ENCODE measurements around the gene ZRANB1.

ZRANB1 gene

DNA sequence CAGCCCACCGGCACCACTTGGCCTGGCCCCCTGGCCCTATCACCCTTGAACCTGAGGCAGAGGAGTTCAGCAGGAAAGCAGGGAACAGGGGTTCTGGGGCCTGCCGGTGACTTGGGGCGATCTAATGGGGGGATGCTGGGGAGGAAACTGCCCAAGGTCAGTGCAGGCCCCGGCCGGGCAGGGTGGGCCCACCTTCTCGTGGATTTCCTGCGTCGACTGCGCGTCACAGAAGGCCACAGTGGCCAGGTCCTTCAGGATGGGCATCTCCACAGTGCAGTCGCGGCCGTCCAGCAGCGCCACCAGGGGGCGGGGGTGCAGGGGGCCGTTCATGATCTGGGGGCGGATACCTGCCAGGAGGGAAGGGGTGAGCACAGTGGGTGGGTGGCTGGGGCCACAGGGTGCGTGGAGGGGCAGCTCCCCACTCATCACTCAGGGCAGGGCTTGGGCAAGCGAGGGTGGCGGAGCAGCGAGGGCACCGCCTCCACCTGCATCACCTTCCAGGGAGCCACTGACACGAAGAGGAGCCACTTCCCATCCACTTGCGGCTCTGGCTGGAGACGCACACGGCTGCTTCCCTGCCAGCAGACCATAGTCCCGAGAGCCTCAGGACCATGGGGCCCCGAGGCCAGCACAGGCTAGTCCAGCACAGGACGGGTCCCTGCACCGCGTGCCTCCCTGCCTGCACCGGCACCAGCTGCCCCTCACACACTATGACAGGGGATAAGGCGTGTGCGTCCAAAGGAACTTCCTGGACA, 61.4 kb downstream of the ZRANB1 start:
- H3K27me3 ChIP-seq (ENCODE audit: insufficient read depth, poor library complexity, severe bottlenecking) = no peaks in the 10 kb centered on the region
- no peak overlapping the region for H3K27ac ChIP-seq (ENCODE audit: poor library complexity, severe bottlenecking)
- no peak overlapping the region for H3K4me3 ChIP-seq (ENCODE audit: severe bottlenecking)
- DNase-seq (ENCODE audit: low spot score) (peak; percentile 57), ATAC-seq (ENCODE audit: low read depth) (no peak)
- peaks cover 22% of the 10 kb centered on the region for H3K4me1 ChIP-seq (ENCODE audit: insufficient read depth, poor library complexity, severe bottlenecking)
- H3K36me3 ChIP-seq (ENCODE audit: low read depth) = peaks cover 74% of the 10 kb centered on the region
- H3K9me3 ChIP-seq (ENCODE audit: severe bottlenecking) = no peaks in the 10 kb centered on the region
- TF ChIP-seq, protein P1, sequence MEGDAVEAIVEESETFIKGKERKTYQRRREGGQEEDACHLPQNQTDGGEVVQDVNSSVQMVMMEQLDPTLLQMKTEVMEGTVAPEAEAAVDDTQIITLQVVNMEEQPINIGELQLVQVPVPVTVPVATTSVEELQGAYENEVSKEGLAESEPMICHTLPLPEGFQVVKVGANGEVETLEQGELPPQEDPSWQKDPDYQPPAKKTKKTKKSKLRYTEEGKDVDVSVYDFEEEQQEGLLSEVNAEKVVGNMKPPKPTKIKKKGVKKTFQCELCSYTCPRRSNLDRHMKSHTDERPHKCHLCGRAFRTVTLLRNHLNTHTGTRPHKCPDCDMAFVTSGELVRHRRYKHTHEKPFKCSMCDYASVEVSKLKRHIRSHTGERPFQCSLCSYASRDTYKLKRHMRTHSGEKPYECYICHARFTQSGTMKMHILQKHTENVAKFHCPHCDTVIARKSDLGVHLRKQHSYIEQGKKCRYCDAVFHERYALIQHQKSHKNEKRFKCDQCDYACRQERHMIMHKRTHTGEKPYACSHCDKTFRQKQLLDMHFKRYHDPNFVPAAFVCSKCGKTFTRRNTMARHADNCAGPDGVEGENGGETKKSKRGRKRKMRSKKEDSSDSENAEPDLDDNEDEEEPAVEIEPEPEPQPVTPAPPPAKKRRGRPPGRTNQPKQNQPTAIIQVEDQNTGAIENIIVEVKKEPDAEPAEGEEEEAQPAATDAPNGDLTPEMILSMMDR (IDR thresholded peaks at IDR 0.05; ENCODE audit: poor library complexity, severe bottlenecking) = no peak

DNA sequence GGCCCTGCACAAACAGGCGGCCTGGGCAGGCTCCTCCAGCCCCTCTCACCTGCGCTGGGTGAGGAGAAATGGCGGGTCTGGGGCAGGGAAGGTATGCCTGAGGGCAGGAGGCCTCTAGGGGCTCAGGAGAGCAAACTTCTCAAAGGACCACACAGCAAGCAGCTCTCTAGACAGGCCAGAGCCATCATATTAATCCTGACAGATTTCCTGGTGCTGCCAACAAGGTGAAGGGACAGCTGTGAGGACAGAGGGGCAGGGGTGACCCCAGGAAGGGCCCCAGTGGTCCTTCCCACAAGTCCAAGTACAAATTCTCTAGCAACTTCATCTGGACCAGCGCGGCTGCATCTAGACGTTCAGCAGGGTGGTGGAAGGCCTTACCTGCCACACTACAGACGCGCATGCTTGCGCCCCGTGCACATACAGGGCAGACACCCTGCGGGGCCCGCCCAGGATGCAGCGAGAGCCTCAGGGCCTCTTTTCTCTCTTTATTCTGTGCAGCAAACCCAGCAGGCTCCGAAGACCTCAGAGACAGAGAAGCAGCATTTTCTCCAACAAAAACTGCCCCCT, 62.1 kb downstream of the ZRANB1 start:
- TF ChIP-seq, protein P1 (IDR thresholded peaks at IDR 0.05; ENCODE audit: poor library complexity, severe bottlenecking) = no peak
- peaks cover 28% of the 10 kb centered on the region for H3K4me1 ChIP-seq (ENCODE audit: insufficient read depth, poor library complexity, severe bottlenecking)
- no peak for ATAC-seq (ENCODE audit: low read depth)
- no peak overlapping the region for H3K4me3 ChIP-seq (ENCODE audit: severe bottlenecking)
- no peak overlapping the region for H3K27ac ChIP-seq (ENCODE audit: poor library complexity, severe bottlenecking)
- no peaks in the 10 kb centered on the region for H3K9me3 ChIP-seq (ENCODE audit: severe bottlenecking)
- H3K27me3 ChIP-seq (ENCODE audit: insufficient read depth, poor library complexity, severe bottlenecking) = no peaks in the 10 kb centered on the region
- peaks cover 68% of the 10 kb centered on the region for H3K36me3 ChIP-seq (ENCODE audit: low read depth)
- DNase-seq (ENCODE audit: low spot score) = peak; percentile 28

DNA sequence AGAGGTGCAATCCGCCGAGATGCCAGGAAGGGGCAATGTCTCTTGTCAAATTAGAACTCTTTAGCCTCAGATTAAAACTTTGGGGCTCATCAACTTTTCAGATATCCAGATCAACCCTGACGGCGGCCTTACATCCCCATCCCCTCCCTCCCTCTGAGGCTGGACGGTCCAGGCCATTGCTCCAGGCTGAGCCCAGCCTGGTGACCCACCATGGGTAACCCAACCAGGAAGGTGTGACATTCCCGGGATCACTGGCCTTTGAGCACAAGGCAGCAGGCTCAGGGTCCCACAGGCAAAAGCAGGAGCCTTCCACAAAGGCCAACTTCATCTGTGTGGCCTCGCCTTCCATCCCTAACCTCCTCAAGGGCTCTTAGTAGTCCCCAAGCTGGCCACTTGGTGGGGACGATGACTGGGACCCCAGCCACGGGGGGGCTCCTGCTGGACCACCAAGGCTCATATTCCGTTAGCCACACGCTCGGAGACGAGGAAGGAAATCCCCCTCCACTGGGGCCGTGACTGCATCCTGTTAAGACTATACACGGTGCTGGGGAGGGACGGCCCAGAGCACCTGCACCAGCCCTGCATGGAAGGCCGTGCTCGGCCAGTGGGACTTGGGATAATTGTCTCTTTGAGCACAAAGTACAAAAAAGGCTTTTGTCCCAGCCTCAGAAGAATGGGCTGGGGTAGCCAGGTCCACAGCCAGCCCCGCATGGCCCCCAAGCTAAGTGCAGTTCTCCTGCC, 62.8 kb downstream of the ZRANB1 start:
- ATAC-seq (ENCODE audit: low read depth) = no peak
- no peaks in the 10 kb centered on the region for H3K9me3 ChIP-seq (ENCODE audit: severe bottlenecking)
- no peak overlapping the region for H3K4me3 ChIP-seq (ENCODE audit: severe bottlenecking)
- H3K36me3 ChIP-seq (ENCODE audit: low read depth) = peaks cover 61% of the 10 kb centered on the region
- TF ChIP-seq, protein P1 (IDR thresholded peaks at IDR 0.05; ENCODE audit: poor library complexity, severe bottlenecking) = no peak
- DNase-seq (ENCODE audit: low spot score) = peak; percentile 58
- no peak overlapping the region for H3K27ac ChIP-seq (ENCODE audit: poor library complexity, severe bottlenecking)
- H3K4me1 ChIP-seq (ENCODE audit: insufficient read depth, poor library complexity, severe bottlenecking) = peaks cover 35% of the 10 kb centered on the region
- H3K27me3 ChIP-seq (ENCODE audit: insufficient read depth, poor library complexity, severe bottlenecking) = no peaks in the 10 kb centered on the region

DNA sequence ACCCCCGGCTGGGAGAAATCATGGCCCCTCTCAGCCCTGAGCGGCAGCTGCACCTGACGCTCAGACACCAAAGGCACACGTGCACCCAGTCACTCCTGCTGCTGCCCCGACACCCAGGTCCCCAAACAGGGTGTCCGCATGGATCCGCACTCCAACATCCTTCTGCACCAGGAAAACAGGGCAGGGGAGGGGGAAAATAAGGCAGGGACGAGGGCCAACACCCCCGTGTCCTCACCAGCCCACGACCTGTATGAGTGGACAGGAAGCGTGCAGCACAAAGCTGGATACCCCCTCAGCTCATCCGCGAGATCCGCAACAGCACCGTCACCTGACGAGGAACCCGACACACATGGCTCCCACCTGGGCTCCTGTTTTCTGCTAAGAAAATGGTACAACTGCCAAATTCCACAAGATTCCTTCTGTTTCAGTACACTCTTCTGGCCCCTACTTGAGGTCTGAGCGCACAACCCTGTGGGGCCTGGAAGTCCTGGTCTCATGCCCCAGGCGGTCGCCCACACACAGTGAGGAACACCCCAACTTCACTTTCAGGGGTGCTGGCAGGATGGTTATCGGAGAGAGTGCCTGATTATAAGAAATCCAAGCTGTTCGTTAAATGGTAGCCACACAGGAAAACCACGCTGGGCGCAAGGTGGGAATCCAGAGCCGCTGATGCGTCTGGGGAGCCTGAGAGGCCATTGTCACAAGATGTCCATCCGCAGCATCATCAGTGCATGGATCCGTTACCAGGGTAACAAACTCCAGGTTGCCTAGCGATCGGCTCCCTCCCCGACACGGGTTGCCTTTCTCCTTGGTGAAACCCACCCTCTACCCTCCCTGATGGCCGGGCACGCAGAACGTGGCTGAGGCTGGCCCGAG, 63.6 kb downstream of the ZRANB1 start:
- no peaks in the 10 kb centered on the region for H3K9me3 ChIP-seq (ENCODE audit: severe bottlenecking)
- H3K4me3 ChIP-seq (ENCODE audit: severe bottlenecking) = no peak overlapping the region
- H3K27ac ChIP-seq (ENCODE audit: poor library complexity, severe bottlenecking) = no peak overlapping the region
- H3K27me3 ChIP-seq (ENCODE audit: insufficient read depth, poor library complexity, severe bottlenecking) = no peaks in the 10 kb centered on the region
- peaks cover 55% of the 10 kb centered on the region for H3K36me3 ChIP-seq (ENCODE audit: low read depth)
- TF ChIP-seq, protein P1 (IDR thresholded peaks at IDR 0.05; ENCODE audit: poor library complexity, severe bottlenecking) = no peak
- DNase-seq (ENCODE audit: low spot score) (peak; percentile 52), ATAC-seq (ENCODE audit: low read depth) (no peak)
- peaks cover 35% of the 10 kb centered on the region for H3K4me1 ChIP-seq (ENCODE audit: insufficient read depth, poor library complexity, severe bottlenecking)
